DOHH2 (cell line): ENCODE results near the gene ZBTB33.

Experiments used
- H3F3A ChIP-seq: fragments of 200-600 bp; sonication (generic), shearing (Covaris generic); 2 replicates; pipeline ENCODE4 v1.6.0; 2016; ENCODE audit warnings: antibody characterized with exemption, mild to moderate bottlenecking; ENCODE audit not compliant: control insufficient read depth, insufficient read depth
- H3K27ac ChIP-seq: fragments of 200-600 bp; sonication (generic); 2 replicates; pipeline ENCODE4 v1.5.1; 2014; ENCODE audit warnings: low read depth, mild to moderate bottlenecking, low read length, moderate library complexity
- H3K27me3 ChIP-seq: fragments of 200-600 bp; sonication (generic); 2 replicates; pipeline ENCODE4 v1.6.1; 2014; ENCODE audit warnings: mild to moderate bottlenecking, low read length, mixed read lengths; ENCODE audit not compliant: control insufficient read depth
- H3K36me3 ChIP-seq: fragments of 200-600 bp; sonication (generic); 2 replicates; pipeline ENCODE4 v1.6.1; 2014; ENCODE audit warnings: mild to moderate bottlenecking, low read length, moderate library complexity, mixed read lengths; ENCODE audit not compliant: control insufficient read depth
- H3K4me1 ChIP-seq: fragments of 200-600 bp; sonication (generic); 2 replicates; pipeline ENCODE4 v1.6.1; 2014; ENCODE audit warnings: mild to moderate bottlenecking, low read length, mixed read lengths; ENCODE audit not compliant: control insufficient read depth
- H3K4me2 ChIP-seq: fragments of 200-600 bp; sonication (generic); 2 replicates; pipeline ENCODE4 v1.6.0; 2014; ENCODE audit warnings: mild to moderate bottlenecking, low read length, moderate library complexity
- H3K4me3 ChIP-seq: fragments of 200-600 bp; sonication (generic); 2 replicates; pipeline ENCODE4 v1.5.1; 2014; ENCODE audit warnings: mild to moderate bottlenecking, low read length, mixed read lengths
- H3K79me2 ChIP-seq: fragments of 200-600 bp; sonication (generic); 2 replicates; pipeline ENCODE4 v1.6.1; 2014; ENCODE audit warnings: mild to moderate bottlenecking, low read length, mixed read lengths; ENCODE audit not compliant: control insufficient read depth
- H3K9me2 ChIP-seq: fragments of 200-600 bp; sonication (generic); replicated peaks from 2 replicates; pipeline ENCODE4 v1.6.1; 2014; ENCODE audit warnings: mild to moderate bottlenecking, low read length, mixed read lengths; ENCODE audit not compliant: control insufficient read depth
- H3K9me3 ChIP-seq: fragments of 200-600 bp; sonication (generic); 2 replicates; pipeline ENCODE4 v1.6.1; 2014; ENCODE audit warnings: antibody characterized with exemption, low read length, mixed read lengths; ENCODE audit not compliant: control insufficient read depth, insufficient read depth
- H4K20me1 ChIP-seq: fragments of 200-600 bp; sonication (generic); 2 replicates; pipeline ENCODE4 v1.6.0; 2014; ENCODE audit warnings: low read depth, mild to moderate bottlenecking, antibody characterized with exemption, low read length, moderate library complexity; ENCODE audit not compliant: control insufficient read depth, insufficient read depth
- EZH2phosphoT487 ChIP-seq: fragments of 200-600 bp; sonication (generic); IDR thresholded peaks from 2 replicates; pipeline ENCODE4 v1.6.1; 2017; ENCODE audit warnings: borderline replicate concordance, mild to moderate bottlenecking, antibody characterized with exemption, low read length, moderate library complexity, mixed read lengths
- TF ChIP-seq, protein P1 (sequence below): fragments of 200-600 bp; sonication (generic); IDR thresholded peaks from one replicate; pipeline ENCODE4 v1.5.1; 2014; ENCODE audit warnings: antibody characterized with exemption, mild to moderate bottlenecking, low read depth, low read length; ENCODE audit not compliant: poor library complexity, severe bottlenecking

The ZBTB33 gene

GRCh38 chrX:120244395-120244734, 6.2 kb upstream of the ZBTB33 start:
- no peak overlapping the region for H3K27ac ChIP-seq
- no peaks in the 10 kb centered on the region for H3K36me3 ChIP-seq
- H3K9me3 ChIP-seq = no peaks in the 10 kb centered on the region
- H3K9me2 ChIP-seq = no peaks in the 10 kb centered on the region
- no peaks in the 10 kb centered on the region for H4K20me1 ChIP-seq
- TF ChIP-seq, protein P1, sequence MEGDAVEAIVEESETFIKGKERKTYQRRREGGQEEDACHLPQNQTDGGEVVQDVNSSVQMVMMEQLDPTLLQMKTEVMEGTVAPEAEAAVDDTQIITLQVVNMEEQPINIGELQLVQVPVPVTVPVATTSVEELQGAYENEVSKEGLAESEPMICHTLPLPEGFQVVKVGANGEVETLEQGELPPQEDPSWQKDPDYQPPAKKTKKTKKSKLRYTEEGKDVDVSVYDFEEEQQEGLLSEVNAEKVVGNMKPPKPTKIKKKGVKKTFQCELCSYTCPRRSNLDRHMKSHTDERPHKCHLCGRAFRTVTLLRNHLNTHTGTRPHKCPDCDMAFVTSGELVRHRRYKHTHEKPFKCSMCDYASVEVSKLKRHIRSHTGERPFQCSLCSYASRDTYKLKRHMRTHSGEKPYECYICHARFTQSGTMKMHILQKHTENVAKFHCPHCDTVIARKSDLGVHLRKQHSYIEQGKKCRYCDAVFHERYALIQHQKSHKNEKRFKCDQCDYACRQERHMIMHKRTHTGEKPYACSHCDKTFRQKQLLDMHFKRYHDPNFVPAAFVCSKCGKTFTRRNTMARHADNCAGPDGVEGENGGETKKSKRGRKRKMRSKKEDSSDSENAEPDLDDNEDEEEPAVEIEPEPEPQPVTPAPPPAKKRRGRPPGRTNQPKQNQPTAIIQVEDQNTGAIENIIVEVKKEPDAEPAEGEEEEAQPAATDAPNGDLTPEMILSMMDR = no peak
- no peak for TF ChIP-seq EZH2phosphoT487
- peak overlapping the region; percentile 93 for H3K4me3 ChIP-seq
- H3F3A ChIP-seq = no peaks in the 10 kb centered on the region
- peaks cover 15% of the 10 kb centered on the region for H3K4me1 ChIP-seq
- peaks cover 17% of the 10 kb centered on the region for H3K79me2 ChIP-seq
- no peaks in the 10 kb centered on the region for H3K27me3 ChIP-seq
- H3K4me2 ChIP-seq = peak overlapping the region; percentile 80

- Histone ChIP-seq H3F3A (no peaks in the 10 kb centered on the region), H3K4me1 (peaks cover 16% of the 10 kb centered on the region), H3K9me2 (no peaks in the 10 kb centered on the region), H3K79me2 (peaks cover 17% of the 10 kb centered on the region), H3K4me2 (peak overlapping the region; percentile 80), H3K4me3 (peak overlapping the region; percentile 93), H3K9me3 (no peaks in the 10 kb centered on the region), H3K27me3 (no peaks in the 10 kb centered on the region), H3K36me3 (no peaks in the 10 kb centered on the region), H3K27ac (no peak overlapping the region), H4K20me1 (no peaks in the 10 kb centered on the region)
- TF ChIP-seq EZH2phosphoT487 = no peak
- TF ChIP-seq, protein P1 = no peak
Measured at GRCh38 chrX:120244735-120245498, 5.7 kb upstream of the ZBTB33 start.

GRCh38 chrX:120251471-120252011, 929 bp downstream of the ZBTB33 start:
- no peaks in the 10 kb centered on the region for H3K27me3 ChIP-seq
- peaks cover 32% of the 10 kb centered on the region for H3K36me3 ChIP-seq
- peak overlapping the region; percentile 77 for H3K27ac ChIP-seq
- no peaks in the 10 kb centered on the region for H3K9me2 ChIP-seq
- no peak for TF ChIP-seq EZH2phosphoT487
- TF ChIP-seq, protein P1 = no peak
- no peaks in the 10 kb centered on the region for H3F3A ChIP-seq
- peak overlapping the region; percentile 80 for H3K4me2 ChIP-seq
- H4K20me1 ChIP-seq = no peaks in the 10 kb centered on the region
- H3K79me2 ChIP-seq = peaks cover 35% of the 10 kb centered on the region
- no peaks in the 10 kb centered on the region for H3K9me3 ChIP-seq
- H3K4me1 ChIP-seq = peaks cover 7% of the 10 kb centered on the region
- peak overlapping the region; percentile 93 for H3K4me3 ChIP-seq
